Colonic mucosa (tissue), 4 donors: Measurements from ENCODE around the gene LTA. TPM values are rescaled to one million over a fixed set of nuclear protein-coding genes. Genes with fewer than 3 reads are reported as not detected.
"Not testable (repeated sequence)": the region's sequence is repeated elsewhere in the genome, so short reads cannot be mapped to it uniquely, and the experiment has no call there.

Experiments
- DNase-seq: peaks from one replicate; pipeline ENCODE4 v3.0.0-alpha.2; 2020
- H3K27ac ChIP-seq: fragments of 200-600 bp; one replicate; pipeline ENCODE4 v1.8.0; 2021
- H3K27me3 ChIP-seq: fragments of 200-600 bp; one replicate; pipeline ENCODE4 v1.8.0; 2021
- H3K36me3 ChIP-seq: fragments of 200-600 bp; one replicate; pipeline ENCODE4 v1.8.0; 2021
- H3K4me1 ChIP-seq: fragments of 200-600 bp; one replicate; pipeline ENCODE4 v1.8.0; 2021; ENCODE audit warnings: mild to moderate bottlenecking
- H3K4me3 ChIP-seq: fragments of 200-600 bp; one replicate; pipeline ENCODE4 v1.8.0; 2021
- H3K9ac ChIP-seq, 2 donors: one replicate each; pipeline ENCODE4 v1.7.0; 2013; ENCODE audit warnings: control low read depth in 2 of 2, low read depth in 2 of 2, low read length in 2 of 2
- H3K9me3 ChIP-seq: fragments of 200-600 bp; one replicate; pipeline ENCODE4 v1.8.0; 2021
- CTCF ChIP-seq: fragments of 200-600 bp; IDR thresholded peaks from one replicate; pipeline ENCODE4 v1.8.0; 2022; ENCODE audit warnings: antibody characterized with exemption, mild to moderate bottlenecking
- intact Hi-C: fragments of 100-400 bp; cut with DNase I; formaldehyde crosslinking; loops from one replicate; pipeline ENCODE4 v1.14.1; 2022
- total RNA-seq, 2 donors: library from RNA; stranded (reverse); fragmentation: NEBNext Ultra II Directional in 1 of 2; extraction: Animal tissue kit (Norgen Biotek cat#: 25700) in 1 of 2; gene quantifications; one replicate each; pipeline ENCODE4 v1.2.1, GENCODE V29; 2021
- donor health status: healthy.
- donor health status: DM: no; HTN: no; CAD: no.
- donor health status: DM: no; HTN: no; CAD: no.

LTA gene
- total RNA-seq, 2 donors from 2014 or later, result 0.35 to 2.4 TPM

DNA sequence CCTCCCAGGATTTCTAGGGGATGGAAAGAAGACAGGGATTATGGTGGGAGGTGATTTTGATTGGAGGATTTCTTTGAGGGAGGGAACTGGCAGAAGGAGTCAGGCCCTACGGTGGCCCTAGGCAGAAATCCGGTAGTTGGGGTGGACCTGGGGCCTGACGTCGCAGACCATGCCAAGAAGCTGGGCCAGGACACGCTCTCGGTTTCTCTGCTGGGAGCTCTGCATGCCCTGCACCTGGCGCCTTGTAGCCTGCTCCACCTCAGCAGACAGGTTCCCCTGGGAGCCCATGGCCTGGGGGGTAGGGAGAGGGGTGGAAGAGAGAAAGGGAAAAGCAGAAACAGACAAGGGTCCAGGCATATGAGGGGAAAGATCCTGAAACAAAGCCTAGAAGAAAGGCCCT, 26.8 kb upstream of the LTA start:
- Histone ChIP-seq H3K9ac (no peak overlapping the region), H3K4me1 (peaks cover 8% of the 10 kb centered on the region), H3K4me3 (no peak overlapping the region), H3K27me3 (no peaks in the 10 kb centered on the region), H3K36me3 (no peaks in the 10 kb centered on the region), H3K27ac (no peak overlapping the region), H3K9me3 (no peaks in the 10 kb centered on the region)
- no peak for DNase-seq
- TF ChIP-seq CTCF, result no peak
- intact Hi-C loops, result loop anchor here (10.0 kb wide), 1 partner anchor 50 kb away; the partner anchor contains the start of gene MICB

DNA sequence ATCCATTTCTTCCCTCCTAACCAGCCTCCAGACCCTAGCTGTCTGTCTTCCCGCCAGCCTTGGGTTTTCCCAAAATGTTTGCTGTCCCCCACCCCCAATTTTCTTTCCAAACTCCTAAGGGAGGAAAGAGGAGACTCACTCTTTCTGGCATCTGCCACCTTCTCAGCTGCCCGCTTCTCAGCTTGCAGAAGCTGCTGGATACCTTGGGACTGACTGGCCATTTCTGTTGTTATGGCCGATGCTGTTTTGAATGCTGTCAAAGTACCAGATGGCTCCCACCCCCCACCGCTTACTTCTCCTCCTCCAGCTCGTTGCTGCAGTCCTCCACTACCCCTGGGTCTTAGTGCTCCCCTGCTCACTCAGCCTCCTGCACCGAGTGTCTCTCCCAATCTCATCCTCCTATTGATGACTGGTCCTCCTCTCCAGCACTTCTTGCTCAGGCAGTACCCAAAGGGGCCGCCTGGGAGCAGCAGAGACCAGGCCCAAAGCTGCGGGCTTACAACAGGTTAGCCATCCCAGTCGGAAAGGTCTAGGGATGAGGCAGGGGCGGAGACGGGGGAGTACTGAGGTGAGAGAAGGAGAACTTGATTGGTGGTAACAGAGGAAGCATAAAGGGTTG, 25.6 kb upstream of the LTA start, which contains the start of gene ATP6V1G2:
TSS of gene ATP6V1G2 (minus strand) at position 270 of the 619 bp plus-strand sequence. CDS start at position 221, 49 bp downstream.
- Histone ChIP-seq H3K27ac (peak within 1 kb of the TSS; percentile 52), H3K36me3 (no peaks in the 10 kb centered on the region), H3K9ac (peak within 1 kb of the TSS; percentile 58 to 76), H3K4me3 (peak within 1 kb of the TSS; percentile 35), H3K4me1 (peaks cover 8% of the 10 kb centered on the region), H3K9me3 (no peaks in the 10 kb centered on the region), H3K27me3 (no peaks in the 10 kb centered on the region)
- TF ChIP-seq CTCF, result peak; percentile 92
- intact Hi-C loops, result loop anchor here (2.0 to 10.0 kb wide), 2 partner anchors 52 kb away; partner anchors contain the start of gene MICB
- peak; percentile 94 for DNase-seq

DNA sequence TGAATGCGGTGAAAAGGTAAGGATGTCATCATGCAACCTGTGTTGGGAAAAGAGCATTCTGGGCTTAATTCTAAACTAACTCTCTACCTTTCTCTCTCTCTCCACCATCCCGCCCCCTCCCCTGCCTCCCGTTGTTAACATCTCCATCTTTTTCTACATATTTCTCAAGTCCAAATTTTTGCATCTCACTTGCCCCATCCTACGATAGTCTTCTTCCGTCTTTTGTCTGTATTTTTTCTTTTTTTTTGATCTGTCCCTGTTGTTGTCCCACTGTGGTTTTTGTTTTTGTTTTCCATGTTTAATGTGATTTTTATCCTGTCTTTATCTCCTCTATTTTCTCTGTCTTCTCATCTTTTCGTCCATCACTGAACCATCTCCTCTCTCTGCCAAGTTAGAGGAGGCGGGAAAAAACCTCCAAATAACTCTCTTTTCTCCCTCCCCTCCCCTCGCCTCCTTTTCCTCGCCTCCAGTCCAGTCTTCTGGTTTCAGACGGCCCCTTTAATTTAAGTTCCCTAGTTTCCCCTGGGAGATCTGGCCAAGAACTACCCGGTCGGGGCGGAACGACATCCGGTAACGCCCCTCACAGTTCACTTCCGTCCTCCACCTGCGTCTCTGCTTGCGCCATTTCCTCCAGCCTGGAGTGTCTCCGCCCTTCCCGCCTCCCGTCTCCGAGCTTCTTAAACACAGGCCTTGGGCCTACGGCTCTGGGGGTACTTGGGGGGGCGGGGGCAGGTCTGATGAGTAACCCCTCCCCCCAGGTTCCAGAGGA, 24.9 kb upstream of the LTA start, which contains the start of gene NFKBIL1:
TSS of gene NFKBIL1 (plus strand) at position 651 of the 769 bp plus-strand sequence. CDS start at position 738, 87 bp downstream.
- intact Hi-C loops, result loop anchor here (2.0 to 10.0 kb wide), 2 partner anchors 52 kb away; partner anchors contain the start of gene MICB
- H3K9ac ChIP-seq, result peak within 1 kb of the TSS; percentile 61 to 76
- peak within 1 kb of the TSS; percentile 35 for H3K4me3 ChIP-seq
- no peak for TF ChIP-seq CTCF
- DNase-seq, result peak; percentile 95
- H3K9me3 ChIP-seq, result no peaks in the 10 kb centered on the region
- H3K36me3 ChIP-seq, result no peaks in the 10 kb centered on the region
- peak within 1 kb of the TSS; percentile 52 for H3K27ac ChIP-seq
- peaks cover 8% of the 10 kb centered on the region for H3K4me1 ChIP-seq
- no peaks in the 10 kb centered on the region for H3K27me3 ChIP-seq

GRCh38 chr6:31547727-31548543, 24.2 kb upstream of the LTA start:
- no peaks in the 10 kb centered on the region for H3K9me3 ChIP-seq
- H3K9ac ChIP-seq, result peak overlapping the region; percentile 61 to 76
- peaks cover 8% of the 10 kb centered on the region for H3K4me1 ChIP-seq
- DNase-seq, result no peak
- peak overlapping the region; percentile 35 for H3K4me3 ChIP-seq
- TF ChIP-seq CTCF, result no peak
- H3K27me3 ChIP-seq, result no peaks in the 10 kb centered on the region
- no peaks in the 10 kb centered on the region for H3K36me3 ChIP-seq
- intact Hi-C loops, result loop anchor here (2.0 to 10.0 kb wide), 2 partner anchors 51 to 53 kb away; partner anchors contain the start of gene MICB
- peak overlapping the region; percentile 52 for H3K27ac ChIP-seq

GRCh38 chr6:31548544-31548873, 23.6 kb upstream of the LTA start:
- Histone ChIP-seq H3K9me3 (no peaks in the 10 kb centered on the region), H3K4me3 (no peak overlapping the region), H3K27ac (no peak overlapping the region), H3K36me3 (no peaks in the 10 kb centered on the region), H3K9ac (no peak overlapping the region), H3K27me3 (no peaks in the 10 kb centered on the region), H3K4me1 (peaks cover 8% of the 10 kb centered on the region)
- TF ChIP-seq CTCF, result no peak
- DNase-seq, result no peak
- intact Hi-C loops, result loop anchor here (10.0 kb wide), 1 partner anchor 54 kb away; the partner anchor contains the start of gene MICB

- H3K27me3 ChIP-seq, H3K36me3 ChIP-seq, H3K9me3 ChIP-seq, H3K4me3 ChIP-seq, H3K27ac ChIP-seq, H3K9ac ChIP-seq, intact Hi-C loops, H3K4me1 ChIP-seq: not testable (repeated sequence)
- DNase-seq, result peak; percentile 59
Observed at GRCh38 chr6:31551371-31551770, 20.7 kb upstream of the LTA start.
